ENCODE results near the gene SLAMF8.
A peak's percentile ranks its signal among the peaks of the same experiment; 100 is the strongest.

SLAMF8 gene

DNA sequence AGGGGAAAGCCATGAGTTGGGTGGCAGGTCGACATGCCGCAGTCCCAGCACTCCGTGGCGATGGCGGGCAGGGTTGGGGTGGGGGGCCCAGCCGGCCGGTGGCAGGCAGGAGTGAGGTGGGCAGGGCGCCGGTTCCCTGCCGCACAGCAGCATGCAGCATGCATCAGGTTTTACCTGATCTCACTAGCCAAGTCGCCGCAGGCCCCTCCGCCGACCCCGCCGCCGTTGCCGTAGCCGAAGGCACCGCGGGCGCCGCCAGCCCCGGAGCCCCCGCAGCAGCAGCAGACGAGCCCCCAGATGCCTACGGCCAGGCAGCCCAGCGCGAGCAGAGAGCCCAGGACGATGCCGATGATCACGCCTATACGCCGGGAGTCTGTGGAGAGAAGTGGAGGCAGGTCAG, 29.0 kb downstream of the SLAMF8 start:
- H3K4me3 ChIP-seq (replicated peaks; ENCODE audit: insufficient read depth, low read length), result no peak overlapping the region
- no peak for DNase-seq (ENCODE audit: low read depth in 1 of 2, low spot score in 1 of 2)
- TF ChIP-seq, protein P1, sequence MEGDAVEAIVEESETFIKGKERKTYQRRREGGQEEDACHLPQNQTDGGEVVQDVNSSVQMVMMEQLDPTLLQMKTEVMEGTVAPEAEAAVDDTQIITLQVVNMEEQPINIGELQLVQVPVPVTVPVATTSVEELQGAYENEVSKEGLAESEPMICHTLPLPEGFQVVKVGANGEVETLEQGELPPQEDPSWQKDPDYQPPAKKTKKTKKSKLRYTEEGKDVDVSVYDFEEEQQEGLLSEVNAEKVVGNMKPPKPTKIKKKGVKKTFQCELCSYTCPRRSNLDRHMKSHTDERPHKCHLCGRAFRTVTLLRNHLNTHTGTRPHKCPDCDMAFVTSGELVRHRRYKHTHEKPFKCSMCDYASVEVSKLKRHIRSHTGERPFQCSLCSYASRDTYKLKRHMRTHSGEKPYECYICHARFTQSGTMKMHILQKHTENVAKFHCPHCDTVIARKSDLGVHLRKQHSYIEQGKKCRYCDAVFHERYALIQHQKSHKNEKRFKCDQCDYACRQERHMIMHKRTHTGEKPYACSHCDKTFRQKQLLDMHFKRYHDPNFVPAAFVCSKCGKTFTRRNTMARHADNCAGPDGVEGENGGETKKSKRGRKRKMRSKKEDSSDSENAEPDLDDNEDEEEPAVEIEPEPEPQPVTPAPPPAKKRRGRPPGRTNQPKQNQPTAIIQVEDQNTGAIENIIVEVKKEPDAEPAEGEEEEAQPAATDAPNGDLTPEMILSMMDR (IDR thresholded peaks at IDR 0.05; ENCODE audit: insufficient read depth, low read length), result no peak
- TF ChIP-seq SPI1 (IDR thresholded peaks at IDR 0.05; ENCODE audit: borderline replicate concordance, low read depth), result no peak
- no peak for TF ChIP-seq POLR2AphosphoS5 (IDR thresholded peaks at IDR 0.05; ENCODE audit: low read depth)
- TF ChIP-seq, protein P2, sequence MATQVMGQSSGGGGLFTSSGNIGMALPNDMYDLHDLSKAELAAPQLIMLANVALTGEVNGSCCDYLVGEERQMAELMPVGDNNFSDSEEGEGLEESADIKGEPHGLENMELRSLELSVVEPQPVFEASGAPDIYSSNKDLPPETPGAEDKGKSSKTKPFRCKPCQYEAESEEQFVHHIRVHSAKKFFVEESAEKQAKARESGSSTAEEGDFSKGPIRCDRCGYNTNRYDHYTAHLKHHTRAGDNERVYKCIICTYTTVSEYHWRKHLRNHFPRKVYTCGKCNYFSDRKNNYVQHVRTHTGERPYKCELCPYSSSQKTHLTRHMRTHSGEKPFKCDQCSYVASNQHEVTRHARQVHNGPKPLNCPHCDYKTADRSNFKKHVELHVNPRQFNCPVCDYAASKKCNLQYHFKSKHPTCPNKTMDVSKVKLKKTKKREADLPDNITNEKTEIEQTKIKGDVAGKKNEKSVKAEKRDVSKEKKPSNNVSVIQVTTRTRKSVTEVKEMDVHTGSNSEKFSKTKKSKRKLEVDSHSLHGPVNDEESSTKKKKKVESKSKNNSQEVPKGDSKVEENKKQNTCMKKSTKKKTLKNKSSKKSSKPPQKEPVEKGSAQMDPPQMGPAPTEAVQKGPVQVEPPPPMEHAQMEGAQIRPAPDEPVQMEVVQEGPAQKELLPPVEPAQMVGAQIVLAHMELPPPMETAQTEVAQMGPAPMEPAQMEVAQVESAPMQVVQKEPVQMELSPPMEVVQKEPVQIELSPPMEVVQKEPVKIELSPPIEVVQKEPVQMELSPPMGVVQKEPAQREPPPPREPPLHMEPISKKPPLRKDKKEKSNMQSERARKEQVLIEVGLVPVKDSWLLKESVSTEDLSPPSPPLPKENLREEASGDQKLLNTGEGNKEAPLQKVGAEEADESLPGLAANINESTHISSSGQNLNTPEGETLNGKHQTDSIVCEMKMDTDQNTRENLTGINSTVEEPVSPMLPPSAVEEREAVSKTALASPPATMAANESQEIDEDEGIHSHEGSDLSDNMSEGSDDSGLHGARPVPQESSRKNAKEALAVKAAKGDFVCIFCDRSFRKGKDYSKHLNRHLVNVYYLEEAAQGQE (IDR thresholded peaks at IDR 0.05; ENCODE audit: insufficient replicate concordance, low read depth), result no peak
- TF ChIP-seq GABPA (IDR thresholded peaks at IDR 0.05; ENCODE audit: low read depth), result no peak
- H3K27me3 ChIP-seq (ENCODE audit: insufficient read depth, poor library complexity, severe bottlenecking), result peaks cover 16% of the 10 kb centered on the region
- H3K27ac ChIP-seq (replicated peaks), result no peak overlapping the region

DNA sequence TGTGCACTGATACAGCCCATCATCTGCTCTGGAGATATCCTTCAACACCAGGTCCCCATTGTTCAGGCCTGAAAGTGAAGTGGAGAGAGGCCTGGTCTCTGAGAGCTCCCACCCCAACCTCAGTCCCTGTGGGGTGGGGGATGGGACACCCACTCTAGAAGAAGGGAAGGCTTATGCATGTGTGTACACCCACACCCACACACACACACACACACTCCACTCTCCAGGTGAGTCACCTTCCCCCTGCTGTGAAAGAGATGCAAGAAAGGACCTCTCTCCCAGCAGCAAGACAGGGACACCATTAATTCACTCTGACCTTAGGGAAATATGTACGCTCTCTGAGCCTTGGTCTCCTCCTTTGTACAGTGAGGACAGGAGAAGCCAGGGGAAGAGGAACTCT, 29.9 kb downstream of the SLAMF8 start:
- TF ChIP-seq, protein P2 (IDR thresholded peaks at IDR 0.05; ENCODE audit: insufficient replicate concordance, low read depth), result no peak
- TF ChIP-seq GABPA (IDR thresholded peaks at IDR 0.05; ENCODE audit: low read depth), result no peak
- no peak for TF ChIP-seq POLR2AphosphoS5 (IDR thresholded peaks at IDR 0.05; ENCODE audit: low read depth)
- DNase-seq (ENCODE audit: low read depth in 1 of 2, low spot score in 1 of 2), result no peak
- Histone ChIP-seq H3K4me3 (replicated peaks; ENCODE audit: insufficient read depth, low read length) (no peak overlapping the region), H3K27ac (replicated peaks) (no peak overlapping the region), H3K27me3 (ENCODE audit: insufficient read depth, poor library complexity, severe bottlenecking) (peaks cover 16% of the 10 kb centered on the region)

DNA sequence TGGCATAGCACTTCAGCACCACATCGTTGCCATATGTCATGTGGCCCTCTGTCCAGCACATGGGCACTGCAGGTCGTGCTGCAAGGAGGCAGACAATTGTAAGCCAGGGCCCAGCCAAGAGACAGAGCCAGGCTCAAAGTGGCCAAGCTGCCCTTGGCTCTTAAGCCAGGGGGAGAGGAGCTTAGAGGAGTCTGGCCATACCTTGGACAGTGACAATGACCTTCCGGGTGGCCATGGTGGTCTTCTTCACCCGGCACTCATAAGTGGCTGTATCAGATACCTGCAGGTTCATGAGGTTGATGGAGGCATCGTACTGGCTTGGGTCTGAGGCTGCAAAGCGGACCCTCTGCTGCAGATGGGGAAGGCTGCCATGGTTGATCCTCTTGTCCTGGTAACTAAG, 31.2 kb downstream of the SLAMF8 start:
- Histone ChIP-seq H3K27me3 (ENCODE audit: insufficient read depth, poor library complexity, severe bottlenecking) (peaks cover 16% of the 10 kb centered on the region), H3K27ac (replicated peaks) (no peak overlapping the region), H3K4me3 (replicated peaks; ENCODE audit: insufficient read depth, low read length) (no peak overlapping the region)
- TF ChIP-seq GABPA (IDR thresholded peaks at IDR 0.05; ENCODE audit: low read depth), result no peak
- TF ChIP-seq, protein P2 (IDR thresholded peaks at IDR 0.05; ENCODE audit: insufficient replicate concordance, low read depth), result peak; percentile 57
- DNase-seq (ENCODE audit: low read depth in 1 of 2, low spot score in 1 of 2), result no peak

DNA sequence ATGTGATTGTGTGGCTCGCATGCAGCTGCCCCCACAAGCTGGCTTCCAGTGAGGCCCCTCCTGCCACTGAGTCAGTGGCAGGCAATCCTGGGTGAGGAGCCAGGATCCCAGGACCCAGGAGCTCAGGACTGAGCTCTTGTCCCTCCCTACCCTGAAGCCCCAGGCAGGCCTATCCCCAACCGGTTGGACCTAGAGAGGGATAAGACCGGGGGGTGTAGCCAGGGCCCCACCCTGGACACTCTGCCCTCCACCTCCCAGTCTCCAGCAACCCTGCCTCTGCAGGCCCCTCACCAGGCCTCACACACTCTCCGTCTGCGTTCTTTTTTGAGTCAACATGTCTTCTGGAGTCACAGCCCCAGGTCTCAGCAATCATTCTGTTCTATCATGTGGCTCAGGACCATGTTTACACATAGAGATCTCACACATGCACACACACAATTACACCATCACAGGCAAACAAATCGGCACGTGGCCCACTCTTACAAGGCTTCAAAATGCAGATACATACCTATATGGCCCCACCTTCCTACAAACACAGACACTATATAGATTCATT, 33.2 kb downstream of the SLAMF8 start:
- no peak overlapping the region for H3K27ac ChIP-seq (replicated peaks)
- peaks cover 7% of the 10 kb centered on the region for H3K27me3 ChIP-seq (ENCODE audit: insufficient read depth, poor library complexity, severe bottlenecking)
- H3K4me3 ChIP-seq (replicated peaks; ENCODE audit: insufficient read depth, low read length), result no peak overlapping the region
- TF ChIP-seq GABPA (IDR thresholded peaks at IDR 0.05; ENCODE audit: low read depth) (no peak), POLR2AphosphoS5 (IDR thresholded peaks at IDR 0.05; ENCODE audit: low read depth) (no peak), SPI1 (IDR thresholded peaks at IDR 0.05; ENCODE audit: borderline replicate concordance, low read depth) (no peak)
- TF ChIP-seq, protein P1 (IDR thresholded peaks at IDR 0.05; ENCODE audit: insufficient read depth, low read length), result no peak
- TF ChIP-seq, protein P2 (IDR thresholded peaks at IDR 0.05; ENCODE audit: insufficient replicate concordance, low read depth), result no peak
- no peak for DNase-seq (ENCODE audit: low read depth in 1 of 2, low spot score in 1 of 2)

Data from HL-60 (cell line).